ENCODE measurements around the gene B9D2.
A peak's percentile ranks its signal among the peaks of the same experiment; 100 is the strongest.
"Not testable (repeated sequence)": the region's sequence is repeated elsewhere in the genome, so short reads cannot be mapped to it uniquely, and the experiment has no call there.

Gene B9D2

DNA sequence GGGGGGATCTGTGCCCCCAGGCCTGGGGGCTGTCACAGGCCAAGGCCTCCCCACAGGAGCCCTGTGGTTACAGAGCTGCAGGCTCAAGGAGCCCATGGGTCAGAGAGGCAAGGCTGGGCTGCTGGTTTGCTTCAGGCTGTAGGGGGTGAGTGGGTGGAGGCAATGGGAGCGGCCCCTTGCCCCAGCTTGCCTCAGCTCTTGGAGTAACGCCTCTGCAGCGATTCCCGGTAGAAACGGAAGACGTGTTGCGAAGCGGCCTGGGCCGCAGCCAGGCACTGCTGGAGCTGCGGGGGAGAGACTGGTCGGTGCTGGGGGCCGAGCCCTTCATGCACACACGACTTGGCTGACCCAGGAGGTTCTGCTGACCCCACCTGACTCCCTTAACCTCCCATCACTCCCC, 22.5 kb upstream of the B9D2 start:
- DNase-seq = peak in 1 of 2 donors; percentile 54

DNA sequence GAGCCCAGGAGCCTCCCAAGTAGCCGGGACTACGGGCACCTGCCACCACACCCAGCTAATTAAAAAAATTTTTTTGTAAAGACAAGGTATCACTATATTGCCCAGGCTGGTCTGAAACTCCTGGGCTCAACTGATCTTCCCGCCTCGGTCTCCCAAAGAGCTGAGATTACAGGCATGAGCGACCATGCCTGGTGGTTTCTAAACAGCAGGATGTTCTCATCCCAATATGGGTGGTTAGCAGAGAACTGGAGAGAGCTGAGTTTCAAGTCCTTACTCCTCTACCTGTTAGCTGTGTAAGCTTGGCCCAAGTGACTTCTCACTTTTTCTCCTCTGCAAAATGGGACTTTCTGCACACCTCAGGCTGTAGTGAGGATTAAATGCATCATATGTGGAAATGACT, 20.4 kb upstream of the B9D2 start:
- no peak for DNase-seq

DNA sequence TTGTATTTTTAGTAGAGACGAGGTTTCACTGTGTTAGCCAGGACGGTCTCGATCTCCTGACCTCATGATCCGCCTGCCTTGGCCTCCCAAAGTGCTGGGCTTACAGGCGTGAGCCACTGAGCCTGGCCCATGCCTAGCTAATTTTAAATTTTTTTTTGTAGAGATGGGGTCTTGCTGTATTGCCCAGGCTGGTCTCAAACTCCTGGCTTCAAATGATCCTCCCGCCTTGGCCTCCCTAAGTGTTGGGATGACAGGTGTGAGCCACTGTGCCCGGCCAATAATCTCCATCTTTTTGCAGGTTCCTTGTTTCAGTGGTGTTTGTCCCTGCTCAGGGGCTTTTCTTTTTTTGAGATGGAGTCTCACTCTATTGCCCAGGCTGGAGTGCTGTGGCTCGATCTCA, 17.6 kb upstream of the B9D2 start:
- DNase-seq = not testable (repeated sequence)

DNA sequence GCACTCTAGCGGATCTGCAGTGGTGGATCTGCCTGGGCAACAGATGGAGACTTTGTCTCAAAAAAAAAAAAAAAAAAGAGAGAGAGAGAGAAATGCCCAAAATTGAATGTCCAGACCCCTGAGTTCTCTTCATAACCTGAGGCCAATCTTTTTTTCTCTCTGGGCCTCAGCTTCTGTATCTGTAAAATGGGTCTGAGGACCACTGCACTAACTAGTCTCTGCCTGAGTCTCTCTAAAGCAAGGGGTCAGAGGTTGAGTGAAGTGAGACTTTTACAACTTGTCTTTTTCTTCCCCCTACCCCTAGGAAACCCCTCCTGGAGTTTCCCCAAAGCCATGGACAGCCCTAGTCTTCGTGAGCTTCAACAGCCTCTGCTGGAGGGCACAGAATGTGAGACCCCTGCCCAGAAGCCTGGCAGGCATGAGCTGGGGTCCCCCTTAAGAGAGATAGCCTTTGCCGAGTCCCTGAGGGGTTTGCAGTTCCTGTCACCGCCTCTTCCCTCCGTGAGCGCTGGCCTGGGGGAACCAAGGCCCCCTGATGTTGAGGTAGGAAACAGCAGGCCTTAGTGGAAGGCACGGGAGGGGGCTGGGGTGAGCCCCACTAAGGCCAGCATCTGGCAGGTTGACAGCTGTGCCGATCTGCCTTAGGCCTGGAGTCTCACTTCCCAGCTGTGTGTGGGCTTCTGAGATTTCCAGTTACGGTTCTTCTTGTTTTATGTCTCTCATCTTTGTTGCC, 14.2 kb upstream of the B9D2 start:
- DNase-seq = no peak

DNA sequence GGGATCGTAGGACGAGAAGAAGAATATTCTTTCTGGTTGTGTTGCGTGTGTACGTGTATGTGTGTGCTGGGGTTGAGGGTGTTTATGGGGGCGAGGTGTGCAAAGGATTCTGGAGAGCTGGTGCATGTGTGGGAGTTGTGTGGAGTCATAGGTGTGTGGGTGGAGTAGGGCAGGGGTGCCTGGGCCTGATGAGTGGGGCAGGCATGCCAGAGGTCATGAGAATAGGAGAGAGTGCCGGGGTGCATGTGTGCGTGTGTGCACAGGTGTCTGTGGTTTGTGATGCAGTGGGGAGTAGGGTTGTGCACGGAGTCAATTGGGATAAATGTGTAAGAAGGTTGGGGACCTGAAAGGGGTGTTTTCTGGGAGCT, 13.0 kb upstream of the B9D2 start:
- peak; percentile 53 to 78 for DNase-seq

GRCh38 chr19:41376241-41376997, 12.5 kb upstream of the B9D2 start, which contains the start of gene TMEM91:
Gene TMEM91, plus strand, starts transcription at chr19:41376533. Its CDS starts 1,777 bp downstream, at chr19:41378310.
- DNase-seq = peak in 1 of 2 donors; percentile 45

GRCh38 chr19:41373993-41374392, 10.0 kb upstream of the B9D2 start:
- no peak for DNase-seq

- DNase-seq = no peak
Observed at GRCh38 chr19:41372501-41372900, 8.6 kb upstream of the B9D2 start.

GRCh38 chr19:41371541-41371940, 7.6 kb upstream of the B9D2 start:
- no peak for DNase-seq

DNA sequence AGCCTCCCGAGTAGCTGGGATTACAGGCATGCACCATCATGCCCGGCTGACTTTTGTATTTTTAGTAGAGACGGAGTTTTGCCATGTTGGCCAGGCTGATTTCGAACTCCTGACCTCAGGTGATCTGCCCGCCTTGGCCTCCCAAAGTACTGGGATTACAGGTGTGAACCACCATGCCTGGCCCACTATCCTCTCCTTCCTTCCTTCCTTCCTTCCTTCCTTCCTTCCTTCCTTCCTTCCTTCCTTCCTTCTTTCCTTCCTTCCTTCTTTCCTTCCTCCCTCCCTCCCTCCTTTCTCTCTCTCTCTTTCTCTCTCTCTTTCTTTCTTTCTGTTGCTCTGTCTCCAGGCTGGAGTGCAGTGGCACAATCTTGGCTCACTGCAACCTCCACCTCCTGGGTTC, 7.2 kb upstream of the B9D2 start:
- DNase-seq = not testable (repeated sequence)

DNA sequence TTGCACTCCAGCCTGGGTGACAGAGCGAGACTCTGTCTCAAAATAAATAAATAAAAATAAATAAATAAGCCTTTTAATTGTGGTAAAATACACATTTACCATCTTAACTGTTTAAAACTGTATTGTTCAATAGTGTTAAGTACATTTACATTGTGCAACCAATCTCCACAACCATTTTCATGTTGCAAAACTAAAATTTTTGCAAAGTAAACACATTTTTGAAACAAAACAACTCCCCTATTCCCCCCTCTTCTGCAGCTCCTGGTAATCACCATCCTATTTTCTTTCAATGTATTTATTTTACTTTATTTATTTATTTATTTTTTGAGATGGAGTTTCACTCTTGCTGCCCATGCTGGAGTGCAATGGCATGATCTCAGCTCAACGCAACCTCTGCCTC, 5.8 kb upstream of the B9D2 start:
- DNase-seq = no peak

- DNase-seq = peak; percentile 56 to 79
Observed at GRCh38 chr19:41367848-41368301, 3.9 kb upstream of the B9D2 start.

DNA sequence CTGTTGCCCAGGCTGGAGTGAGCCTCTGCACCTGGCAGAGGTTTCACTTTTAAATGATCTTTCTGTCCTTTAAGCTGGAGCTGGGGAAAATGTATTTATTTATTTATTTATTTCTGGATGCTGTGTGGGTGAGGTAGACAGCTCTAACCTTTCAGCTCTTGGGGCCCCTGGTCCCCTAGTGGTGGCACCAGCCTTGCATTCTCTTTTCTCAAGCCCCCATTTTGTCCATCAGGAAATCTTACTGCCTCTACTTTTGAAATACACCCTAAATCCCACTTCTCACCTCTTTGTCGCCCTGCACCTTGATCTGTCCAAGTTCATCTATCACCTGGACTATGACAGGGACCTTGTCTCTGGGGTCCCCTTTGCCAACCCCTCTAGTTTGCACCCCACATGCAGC, 2.1 kb upstream of the B9D2 start:
- no peak for DNase-seq

DNA sequence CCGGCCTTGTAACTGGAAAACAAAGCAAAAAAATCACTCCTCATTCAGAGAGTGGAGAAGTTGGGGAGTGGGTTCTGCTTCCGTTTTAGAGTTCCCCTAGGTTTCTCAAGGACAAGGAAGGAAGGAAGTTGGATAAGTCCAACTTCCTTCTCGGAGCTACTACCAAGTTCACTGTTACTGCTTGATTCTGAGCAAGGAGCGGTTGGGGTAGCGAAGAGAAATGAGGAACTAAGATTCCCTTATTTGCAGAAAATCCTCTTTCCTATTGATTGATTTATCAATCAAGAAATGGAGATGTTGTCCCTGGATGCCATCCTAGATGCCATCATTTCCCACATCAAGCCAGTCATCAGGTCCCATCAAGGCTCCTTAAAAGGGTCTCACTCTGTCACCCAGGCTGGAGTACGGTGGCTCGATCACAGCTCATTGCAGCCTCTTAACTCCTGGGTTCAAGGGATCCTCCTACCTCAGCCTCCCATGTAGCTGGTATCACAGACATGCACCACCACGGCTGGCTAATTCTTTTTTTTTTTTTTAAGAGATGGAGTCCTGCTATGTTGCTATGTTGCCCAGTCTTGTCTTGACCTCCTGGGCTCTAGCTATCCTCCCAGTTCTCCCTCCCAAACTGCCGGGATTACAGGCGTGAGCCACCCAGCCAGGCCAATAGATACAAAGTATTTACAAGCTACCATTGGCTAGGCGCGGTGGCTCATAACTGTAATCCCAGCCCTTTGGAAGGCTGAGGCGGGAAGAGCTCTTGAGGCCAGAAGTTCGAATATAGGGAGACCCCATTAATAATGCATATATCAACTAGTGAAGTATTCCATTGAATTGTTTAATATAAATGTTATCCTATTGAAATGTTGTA, 809 bp upstream of the B9D2 start:
- DNase-seq = peak; percentile 60 to 81

GRCh38 chr19:41363371-41363752, 587 bp downstream of the B9D2 start:
- no peak for DNase-seq

DNA sequence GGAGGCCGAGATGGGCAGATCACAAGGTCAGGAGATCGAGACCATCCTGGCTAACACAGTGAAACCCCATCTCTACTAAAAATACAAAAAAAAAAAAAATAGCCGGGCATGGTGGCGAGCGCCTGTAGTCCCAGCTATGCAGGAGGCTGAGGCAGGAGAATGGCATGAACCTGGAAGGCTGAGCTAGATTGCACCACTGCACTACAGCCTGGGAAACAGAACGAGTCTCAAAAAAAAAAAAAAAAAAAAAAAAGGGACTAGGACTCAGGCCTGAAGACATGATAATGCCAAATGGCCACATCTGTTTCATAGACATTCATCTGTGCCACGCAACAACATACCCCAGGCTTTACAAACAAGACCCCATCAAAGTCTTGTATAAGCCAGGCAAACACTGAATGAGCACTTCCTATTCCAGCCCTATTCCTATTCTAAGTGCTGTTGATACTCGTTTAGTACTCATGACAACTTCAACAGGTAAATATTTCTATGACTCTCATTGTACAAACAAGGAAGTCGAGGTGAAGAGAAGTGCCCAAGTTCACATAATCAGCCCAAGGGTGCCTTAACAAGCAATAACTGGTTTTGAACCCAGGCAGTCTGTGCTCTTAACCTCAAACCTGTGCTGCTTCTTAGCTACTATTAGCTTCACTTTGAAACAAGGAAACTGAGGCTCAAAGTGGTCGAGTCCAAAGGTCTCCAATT, 1.7 kb downstream of the B9D2 start:
- no peak for DNase-seq

- no peak for DNase-seq
Observed at GRCh38 chr19:41359741-41360140, 4.2 kb downstream of the B9D2 start.

DNA sequence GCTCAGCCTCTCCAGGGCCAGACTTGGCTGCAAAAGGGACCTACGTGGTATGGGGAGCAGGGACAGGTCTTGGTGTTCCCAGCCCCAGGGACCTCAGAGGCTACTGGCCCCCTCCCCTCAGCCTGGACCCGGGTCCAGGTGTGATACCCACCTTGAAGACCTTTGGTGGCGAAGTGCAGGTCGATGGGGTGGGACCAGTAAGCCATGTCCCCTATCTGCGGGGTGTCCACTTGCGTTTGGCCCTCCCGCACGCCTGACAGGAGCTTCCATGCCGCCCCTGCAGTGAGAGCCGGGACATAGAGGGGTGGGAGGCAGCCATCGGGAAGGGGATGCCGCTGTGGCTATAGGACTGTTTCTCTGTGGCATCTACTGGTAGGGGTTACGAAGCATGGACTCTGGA, 6.2 kb downstream of the B9D2 start:
- no peak for DNase-seq

DNA sequence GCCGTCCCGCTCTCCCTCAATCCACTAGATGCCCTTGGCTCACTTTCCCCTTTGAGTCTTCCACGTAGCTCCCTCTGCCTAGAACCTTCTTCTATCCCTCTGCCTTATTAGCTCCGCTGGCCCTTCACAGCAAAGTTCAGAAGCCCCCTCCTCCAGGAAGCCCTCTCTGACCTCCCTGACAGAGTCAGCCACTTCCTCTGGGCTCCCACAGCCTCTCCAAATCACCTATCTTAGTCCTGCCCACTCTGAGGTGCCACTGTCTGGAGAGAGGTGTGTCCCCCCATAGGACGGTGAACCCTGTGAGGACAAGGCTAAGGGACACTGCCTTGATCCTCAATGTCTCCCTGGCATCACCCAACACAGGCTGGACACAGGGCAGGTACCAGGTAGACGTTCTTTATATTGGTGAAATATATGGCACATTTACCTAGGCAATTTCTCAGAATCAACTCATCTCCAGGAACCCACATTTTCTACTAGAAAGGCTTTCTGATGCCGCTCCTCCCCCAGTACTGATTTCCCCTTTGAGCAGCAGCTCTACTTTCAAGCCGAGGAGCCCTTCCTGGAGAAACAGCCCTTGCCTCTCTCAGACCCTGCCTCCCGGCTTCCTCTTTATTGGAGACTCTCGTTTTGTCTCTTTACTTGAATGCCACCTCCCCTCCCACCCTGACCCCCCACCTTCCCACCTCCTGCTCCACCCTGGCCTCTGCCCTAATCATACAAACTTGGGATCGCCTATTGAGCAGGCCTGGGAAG, 6.8 kb downstream of the B9D2 start:
- peak in 1 of 2 donors; percentile 43 for DNase-seq

DNA sequence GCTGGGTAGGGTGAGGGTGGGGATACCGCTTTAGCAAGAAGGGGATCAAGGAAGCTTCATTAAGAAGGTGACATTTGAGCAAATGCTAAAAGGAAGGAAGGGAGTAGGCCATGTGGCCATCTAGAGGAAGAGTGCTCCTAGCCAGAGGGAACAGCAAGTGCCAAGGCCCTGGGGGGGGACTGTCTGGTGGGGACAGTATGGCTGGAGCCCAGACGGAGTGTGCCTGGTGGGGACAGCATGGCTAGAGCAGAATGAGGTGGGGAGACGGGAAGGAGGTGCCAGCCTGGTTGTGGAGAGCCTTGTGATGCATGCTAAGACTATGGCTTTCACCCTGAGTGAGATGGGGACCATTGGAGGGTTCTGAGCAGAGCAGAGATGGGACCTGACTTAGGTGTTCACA, 8.1 kb downstream of the B9D2 start:
- DNase-seq = no peak

- no peak for DNase-seq
Observed at GRCh38 chr19:41355035-41355434, 8.9 kb downstream of the B9D2 start.

Data from inflammatory macrophage treated with lipopolysaccharide for 1 hour (primary cell).